Stimulated activated CD8-positive, alpha-beta memory T cell treated with anti-CD3 and anti-CD28 coated beads, Interleukin-4, amount 100 ng/mL, for 4 hours (primary cell): ENCODE results near the gene TCAP.

ENCODE experiments used
- DNase-seq, 2 donors: peaks; one replicate each; pipeline ENCODE4 v3.0.0-alpha.2; 2020; ENCODE audit warnings: low read depth in 2 of 2, low spot score in 1 of 2

Gene TCAP

DNA sequence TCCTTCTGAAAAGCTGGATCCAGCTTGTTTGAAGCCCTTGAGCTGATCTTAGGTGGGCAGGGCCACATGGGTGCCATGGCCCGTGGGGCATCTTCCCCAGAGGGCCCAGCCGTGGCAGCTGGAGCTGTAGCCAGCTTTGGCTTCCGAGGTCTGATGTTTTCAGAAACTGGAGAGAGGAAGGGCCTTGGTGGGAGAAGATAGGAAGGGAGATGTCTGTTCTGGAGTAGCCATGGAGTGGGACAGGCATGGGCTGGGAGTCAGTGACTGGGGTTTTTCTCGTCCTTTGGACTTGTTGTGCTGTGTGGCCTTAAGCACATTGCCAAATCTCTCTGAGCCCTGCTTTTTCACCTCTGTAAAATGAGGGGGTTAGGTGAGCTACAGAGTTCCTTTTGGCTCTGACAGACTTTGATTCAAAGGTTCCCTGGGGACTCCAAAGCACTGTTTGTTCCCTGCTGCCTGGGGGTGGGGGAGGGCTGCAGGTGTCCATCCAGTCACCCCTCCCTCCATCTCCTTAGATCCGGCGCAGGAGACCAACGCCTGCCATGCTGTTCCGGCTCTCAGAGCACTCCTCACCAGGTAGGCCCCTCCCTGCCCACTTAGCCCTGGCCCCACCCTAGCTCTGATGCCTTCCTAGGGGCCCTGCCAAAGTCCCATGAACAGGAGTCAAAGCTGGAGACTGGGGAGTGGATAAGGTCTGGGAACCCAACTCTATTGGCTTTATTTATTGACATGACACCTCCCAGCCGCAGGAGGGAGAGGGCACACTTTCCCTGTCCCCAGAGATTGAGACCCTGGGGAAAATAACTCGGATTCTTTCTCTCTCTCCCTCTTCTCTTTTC, 36.3 kb upstream of the TCAP start:
- DNase-seq: no peak

DNA sequence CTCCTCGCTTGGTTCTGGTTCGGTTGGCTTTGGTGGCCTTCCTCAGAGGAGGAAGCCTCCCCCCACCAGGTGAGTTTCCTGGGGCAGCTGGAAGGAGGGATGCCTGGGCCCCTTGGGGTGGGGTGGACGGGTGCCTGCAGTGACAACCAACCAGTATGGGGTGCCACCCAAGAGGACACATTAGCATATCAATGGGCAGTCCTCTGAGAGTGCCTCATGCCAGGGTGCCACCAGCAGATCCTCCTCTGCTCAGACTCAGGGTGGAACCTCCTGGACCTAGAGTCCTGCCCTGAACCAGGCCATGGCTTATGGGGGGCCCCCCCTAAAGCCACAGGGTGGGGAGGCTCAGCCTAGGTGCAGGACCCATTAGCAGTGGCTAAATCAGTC, 35.7 kb upstream of the TCAP start:
- DNase-seq: no peak

DNA sequence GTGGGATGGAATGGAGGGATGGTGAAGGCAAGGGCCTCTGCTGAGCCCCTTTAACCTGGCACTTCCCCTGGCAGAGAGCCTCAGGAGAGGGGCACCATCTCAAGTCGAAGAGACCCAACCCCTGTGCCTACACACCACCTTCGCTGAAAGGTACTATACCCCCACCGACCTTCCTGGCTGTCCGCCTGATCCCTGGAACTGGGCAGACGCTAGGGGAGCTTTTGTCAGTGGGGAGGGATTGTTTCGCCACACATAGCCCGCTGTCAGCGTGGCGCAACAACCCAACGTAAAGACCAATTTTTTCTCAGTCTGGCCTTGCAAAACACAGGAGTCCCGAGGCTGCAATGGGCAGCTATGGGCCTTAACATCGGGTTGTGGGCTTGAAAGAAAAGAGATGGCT, 35.3 kb upstream of the TCAP start:
- no peak for DNase-seq

GRCh38 chr17:39631403-39631802, 33.7 kb upstream of the TCAP start:
- no peak for DNase-seq

- DNase-seq: no peak
These were observed 32.8 kb upstream of the TCAP start for GRCh38 chr17:39632153-39632941.

- no peak for DNase-seq
These were observed 31.5 kb upstream of the TCAP start for GRCh38 chr17:39633570-39634183.

GRCh38 chr17:39634384-39634871, 30.7 kb upstream of the TCAP start:
- DNase-seq: no peak

GRCh38 chr17:39635614-39636176, 29.5 kb upstream of the TCAP start:
- no peak for DNase-seq

GRCh38 chr17:39636587-39636926, 28.6 kb upstream of the TCAP start:
- DNase-seq: no peak

- DNase-seq: peak; percentile 74 to 79
These were observed 28.0 kb upstream of the TCAP start, which contains the start of gene STARD3 for GRCh38 chr17:39636927-39637736. Gene STARD3, plus strand, starts transcription at chr17:39637144. Its CDS starts 16,388 bp downstream, at chr17:39653532.

DNA sequence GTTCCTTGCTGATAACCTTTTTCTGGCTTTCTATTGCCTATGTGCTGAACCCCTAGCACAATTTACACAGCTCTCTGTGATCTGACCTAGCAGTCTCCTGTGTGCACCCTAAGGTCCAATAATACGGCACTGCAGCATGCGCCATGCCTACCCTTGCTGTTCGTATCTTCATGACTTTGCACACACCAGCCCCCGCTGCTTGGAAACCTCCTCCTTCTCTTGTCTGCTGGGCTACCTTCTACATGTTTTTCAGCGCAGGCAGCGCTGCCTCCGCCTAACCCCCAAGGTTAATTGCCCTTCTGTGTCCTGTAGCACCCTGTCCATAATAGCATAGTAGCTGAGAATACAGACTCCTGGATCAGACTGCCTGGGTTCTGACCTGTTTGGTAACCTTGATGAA, 26.8 kb upstream of the TCAP start:
- DNase-seq: no peak

DNA sequence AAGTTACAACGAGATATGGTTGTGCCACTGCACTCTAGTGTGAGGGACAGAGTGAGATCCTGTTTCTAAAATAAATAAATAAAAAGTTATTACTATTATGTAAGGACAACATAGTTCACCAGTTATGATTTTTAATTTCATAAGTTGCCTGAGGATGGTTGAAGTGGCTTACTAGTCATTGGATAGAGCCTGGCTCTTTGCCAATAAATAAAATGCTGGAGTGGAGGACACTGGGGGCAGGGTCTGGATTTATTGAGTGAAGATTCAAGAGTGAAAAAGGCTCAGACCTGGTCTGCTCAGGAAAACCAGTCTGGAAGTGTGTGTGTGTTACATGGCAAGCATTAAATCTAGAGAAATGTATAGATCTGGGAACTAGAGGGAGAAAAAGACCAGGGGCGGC, 26.1 kb upstream of the TCAP start:
- DNase-seq: no peak

DNA sequence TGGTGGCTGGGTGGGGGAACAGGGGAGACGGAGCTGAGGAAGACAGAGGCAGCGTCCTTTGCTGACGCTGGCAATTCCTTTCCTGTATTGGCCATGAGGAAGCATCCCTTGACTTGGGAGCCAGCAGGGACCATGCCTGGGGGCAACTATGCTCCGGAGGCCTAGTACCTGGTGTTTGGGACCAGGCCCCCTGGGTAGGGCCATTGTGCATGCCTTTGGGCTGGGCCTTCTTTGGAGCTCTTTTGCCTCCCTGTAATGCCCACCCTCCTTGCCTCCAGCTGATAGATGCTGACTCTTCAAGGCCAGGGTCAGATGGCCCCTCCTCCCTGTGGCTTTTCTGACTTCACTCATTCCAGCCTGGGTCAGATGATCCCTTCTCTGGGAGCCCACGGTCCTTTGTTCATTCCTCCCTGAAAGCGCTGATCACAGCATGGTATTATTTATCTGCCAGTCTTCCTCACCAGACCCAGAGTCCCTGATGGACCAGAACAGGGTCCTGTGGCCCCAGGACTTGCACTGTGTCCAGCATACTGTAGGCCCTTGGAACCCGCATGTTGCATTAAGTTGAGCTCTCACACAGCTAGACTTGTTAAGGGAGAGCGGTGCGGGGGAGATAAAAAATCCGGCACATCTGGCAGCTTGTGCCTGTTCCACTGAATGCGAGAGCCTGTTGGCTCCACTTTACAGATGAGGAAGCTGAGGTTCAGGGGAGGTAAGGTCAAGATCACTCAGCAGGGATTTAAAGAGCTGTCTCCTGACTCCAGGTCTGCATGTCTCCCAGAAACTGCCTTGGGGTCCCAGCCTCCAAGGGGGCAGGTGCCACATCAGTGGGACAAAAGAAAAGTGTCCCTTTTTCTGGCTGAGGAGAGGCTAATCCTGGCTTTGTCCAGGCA, 25.3 kb upstream of the TCAP start:
- DNase-seq: no peak

DNA sequence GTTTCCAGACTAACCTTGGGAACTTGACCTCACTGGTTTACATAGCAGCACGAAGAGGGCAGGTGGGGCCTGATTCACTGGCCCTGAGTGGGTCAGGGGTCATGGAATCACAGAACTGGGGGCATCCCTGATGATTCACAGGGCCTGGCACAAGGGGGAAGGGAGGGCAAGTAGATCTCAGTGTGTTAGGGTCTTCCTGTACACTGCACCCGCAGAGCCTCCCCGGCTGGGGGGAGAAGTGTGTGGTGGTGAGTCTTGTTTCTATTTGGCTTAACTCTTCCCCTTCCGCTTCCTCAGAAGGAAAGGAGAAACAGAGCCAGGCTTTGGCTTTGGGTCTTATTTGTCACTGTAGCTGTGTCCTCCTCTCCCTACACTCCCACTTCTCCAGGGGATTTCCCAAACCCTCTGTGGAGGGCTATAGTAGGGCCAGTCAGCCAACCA, 24.5 kb upstream of the TCAP start:
- no peak for DNase-seq

DNA sequence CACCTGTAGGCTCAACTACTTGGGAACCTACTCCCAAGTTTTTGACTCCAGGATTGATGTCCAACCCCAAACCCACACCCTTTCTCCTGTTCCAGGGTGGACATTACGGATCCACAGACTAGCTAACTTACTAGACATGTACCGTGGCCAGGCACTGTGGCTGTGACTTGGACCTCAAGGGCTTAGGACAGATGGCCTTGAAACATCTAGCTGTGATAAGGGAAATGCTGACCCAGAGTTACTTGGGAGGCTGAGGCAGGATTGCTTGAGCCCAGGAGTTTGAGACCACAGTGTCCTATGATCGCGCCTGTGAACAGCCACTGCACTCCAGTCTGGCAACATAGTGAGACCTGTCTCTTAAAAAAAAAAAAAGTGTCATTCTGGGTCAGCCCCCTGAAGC, 24.1 kb upstream of the TCAP start:
- no peak for DNase-seq

DNA sequence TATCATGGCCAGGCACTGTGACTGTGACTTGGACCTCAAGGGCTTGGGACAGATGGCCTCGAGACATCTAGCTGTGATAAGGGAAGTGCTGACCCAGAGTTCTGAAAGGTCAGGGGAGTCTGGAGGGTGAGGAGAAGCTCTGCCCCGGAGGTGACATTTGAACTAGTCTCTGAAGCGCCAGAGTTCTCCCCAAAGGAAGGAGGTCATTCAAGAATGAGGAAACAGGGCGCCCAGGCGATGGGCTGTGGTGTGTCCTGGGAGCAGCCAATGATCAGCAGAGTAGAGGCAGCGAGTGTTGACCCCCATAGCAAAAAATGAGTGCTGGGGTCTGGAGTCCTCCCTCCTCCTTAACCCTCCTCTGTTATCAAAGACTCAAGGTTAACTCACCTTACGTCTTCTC, 23.3 kb upstream of the TCAP start:
- DNase-seq: no peak

DNA sequence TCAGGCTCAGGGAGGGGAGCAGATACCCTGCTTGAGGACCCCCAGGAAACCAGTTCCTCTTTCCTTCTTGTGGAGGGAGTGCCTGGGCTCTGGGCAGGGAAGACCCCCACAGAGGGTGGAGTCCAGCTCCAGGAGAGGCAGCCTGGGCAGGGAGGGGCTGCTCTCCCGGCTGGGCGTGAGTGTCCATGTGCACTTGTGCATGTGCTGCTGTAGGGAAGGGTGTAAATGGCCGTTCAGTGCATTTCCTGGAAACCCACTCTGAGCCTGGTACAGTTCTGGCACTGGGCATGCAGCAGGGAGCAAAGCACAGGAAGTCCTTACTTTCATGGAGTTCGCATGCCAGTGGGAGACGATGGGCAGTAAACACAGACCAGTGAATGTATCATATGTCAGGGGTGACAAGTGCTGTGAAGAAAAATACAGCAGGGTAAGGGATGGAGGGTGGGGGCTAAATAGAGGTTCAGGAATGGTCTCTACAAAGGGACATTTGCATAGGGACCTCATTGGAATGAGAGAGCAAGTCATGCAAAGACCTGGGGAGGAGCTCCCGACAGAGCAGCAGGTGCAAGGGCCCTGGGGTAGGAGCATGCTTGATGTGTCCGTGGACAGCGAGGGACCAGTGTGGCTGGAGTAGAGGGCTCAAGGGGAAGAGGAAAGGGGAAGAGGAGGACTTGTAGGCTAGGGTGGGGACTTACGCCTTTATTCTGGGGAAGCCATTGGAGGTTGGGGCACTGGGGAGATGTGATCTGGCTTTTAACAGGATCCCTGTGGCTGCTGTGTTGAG, 22.7 kb upstream of the TCAP start:
- DNase-seq: no peak

GRCh38 chr17:39643271-39643670, 21.9 kb upstream of the TCAP start:
- no peak for DNase-seq

DNA sequence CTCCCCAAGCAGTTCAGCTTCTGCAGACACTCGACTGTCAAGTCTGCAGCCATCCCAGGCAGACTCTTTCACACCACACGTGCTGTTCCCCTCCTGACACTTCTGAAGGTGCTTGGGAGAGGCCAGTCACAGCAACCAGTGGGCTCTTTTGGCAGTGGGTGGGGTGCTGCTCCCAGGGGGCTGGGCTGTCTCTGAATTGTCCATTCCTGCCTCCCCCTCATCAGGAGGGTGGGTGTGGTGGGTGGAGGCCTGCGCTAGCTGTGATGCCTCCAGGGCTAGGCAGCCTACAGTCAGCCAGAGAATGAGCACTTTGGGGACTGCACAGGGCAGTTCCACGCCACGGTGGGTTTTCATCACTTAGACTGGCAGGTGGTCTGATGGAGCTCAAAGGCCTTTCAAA, 17.9 kb upstream of the TCAP start:
- no peak for DNase-seq
